A549 (cell line): ENCODE results near the gene NGLY1. TPM values are rescaled to one million over a fixed set of nuclear protein-coding genes. Genes with fewer than 3 reads are reported as not detected.

Experiments used
- ATAC-seq, 2 experiments: fragments of 200-7000 bp in 1 of 2; fragments of >200 bp in 1 of 2; cut with Nextera tagmentation in 1 of 2; cut with Tn5 transposase in 1 of 2; 3 replicates each; pipeline versions ENCODE4 v1.8.0 to v1.9.1; 2018 to 2020; ENCODE audit warnings: mild to moderate bottlenecking in 1 of 2, moderate library complexity in 1 of 2
- CTCF ChIA-PET: fragments of 300-600 bp; sonication (Branson Sonifier 250); formaldehyde crosslinking; extraction: SDS; loops from one replicate; lab custom pipeline; 2021; ENCODE audit warnings: antibody characterized with exemption, inconsistent platforms; lab: Yijun Ruan, JAX
- POLR2A ChIA-PET: fragments of 350-600 bp; formaldehyde crosslinking; extraction: SDS; loops from one replicate; lab custom pipeline; 2021; ENCODE audit warnings: antibody characterized with exemption, inconsistent platforms; lab: Yijun Ruan, JAX
- DNase-seq, 2 experiments: peaks; one replicate each; pipeline versions ENCODE4 v3.0.0 to v3.0.0-alpha.2; 2011 to 2016; ENCODE audit warnings: low read depth in 1 of 2, low spot score in 1 of 2
- FAIRE-seq: peaks from 2 replicates; lab custom pipeline; 2011; peaks lifted over from hg19 to GRCh38; lab: Jason Lieb, UNC
- H3K27ac ChIP-seq, 2 experiments: fragments of >200 bp; sonication (Bioruptor Twin); formaldehyde crosslinking; 3 replicates each; pipeline ENCODE4 v1.5.1; 2016 to 2017
- H3K4me1 ChIP-seq: fragments of >200 bp; sonication (Bioruptor Twin); formaldehyde crosslinking; 3 replicates; pipeline ENCODE4 v1.6.1; 2016
- H3K4me2 ChIP-seq: fragments of >200 bp; sonication (Bioruptor Twin); formaldehyde crosslinking; 3 replicates; pipeline ENCODE4 v1.6.1; 2016
- H3K4me3 ChIP-seq: fragments of >200 bp; sonication (Bioruptor Twin); formaldehyde crosslinking; 3 replicates; pipeline ENCODE4 v1.5.1; 2016
- H3K9me3 ChIP-seq: fragments of >200 bp; sonication (Bioruptor Twin); formaldehyde crosslinking; 3 replicates; pipeline ENCODE4 v1.6.1; 2016
- BHLHE40 ChIP-seq: IDR thresholded peaks from 2 replicates; pipeline ENCODE4 v1.6.1; 2012; ENCODE audit warnings: low read depth, low read length, inconsistent platforms
- CBX2 ChIP-seq: fragments of 200-600 bp; sonication (generic); IDR thresholded peaks from 2 replicates; pipeline ENCODE4 v1.6.1; 2016; ENCODE audit warnings: low read depth, mild to moderate bottlenecking, borderline replicate concordance
- CBX8 ChIP-seq: fragments of 200-600 bp; sonication (generic); IDR thresholded peaks from 2 replicates; pipeline ENCODE4 v1.6.1; 2016
- CHD4 ChIP-seq: fragments of 200-600 bp; sonication (generic); IDR thresholded peaks from 2 replicates; pipeline ENCODE4 v1.6.1; 2016; ENCODE audit warnings: antibody characterized with exemption, mild to moderate bottlenecking, borderline replicate concordance
- ESRRA ChIP-seq: fragments of 150-350 bp; IDR thresholded peaks from 2 replicates; pipeline ENCODE4 v1.6.1; 2014; ENCODE audit warnings: mild to moderate bottlenecking, low read length, borderline replicate concordance
- HOXA7 ChIP-seq: fragments of 250-450 bp; sonication (Bioruptor Pico); IDR thresholded peaks from 2 replicates; pipeline ENCODE4 v1.5.0; 2020; ENCODE audit warnings: mild to moderate bottlenecking, moderate library complexity
- HOXB13 ChIP-seq: fragments of 250-450 bp; sonication (Bioruptor Pico); IDR thresholded peaks from 2 replicates; pipeline ENCODE4 v1.5.0; 2020; ENCODE audit warnings: low read depth, mild to moderate bottlenecking, moderate library complexity
- JUN ChIP-seq, 2 experiments: fragments of >200 bp; sonication (Bioruptor Twin); formaldehyde crosslinking; IDR thresholded peaks; 2 replicates in 1 of 2; 3 replicates in 1 of 2; pipeline ENCODE4 v1.6.1; 2016 to 2017
- JUNB ChIP-seq: fragments of >200 bp; sonication (Bioruptor Twin); formaldehyde crosslinking; IDR thresholded peaks from 2 replicates; pipeline ENCODE4 v1.6.1; 2016
- KDM1A ChIP-seq: fragments of 200-600 bp; sonication (generic); IDR thresholded peaks from 2 replicates; pipeline ENCODE4 v1.6.1; 2016; ENCODE audit warnings: low read depth, mild to moderate bottlenecking
- KDM5A ChIP-seq: fragments of 200-600 bp; sonication (generic); IDR thresholded peaks from 2 replicates; pipeline ENCODE4 v1.6.1; 2016; ENCODE audit warnings: antibody characterized with exemption, mild to moderate bottlenecking
- MAFK ChIP-seq: fragments of 450-650 bp; IDR thresholded peaks from 2 replicates; pipeline ENCODE4 v1.6.1; 2014; ENCODE audit not compliant: partially characterized antibody
- NFE2L2 ChIP-seq: fragments of 150-350 bp; conservative IDR thresholded peaks from 2 replicates; pipeline ENCODE4 v1.6.1; 2014; ENCODE audit warnings: low read length
- NR3C1 ChIP-seq: fragments of >200 bp; sonication (Bioruptor Twin); formaldehyde crosslinking; IDR thresholded peaks from 3 replicates; pipeline ENCODE4 v1.6.1; 2017
- PHF8 ChIP-seq: fragments of 200-600 bp; sonication (generic); IDR thresholded peaks from 2 replicates; pipeline ENCODE4 v1.6.1; 2016; ENCODE audit warnings: low read depth, mild to moderate bottlenecking, antibody characterized with exemption, moderate library complexity, borderline replicate concordance
- POLR2A ChIP-seq: IDR thresholded peaks from 2 replicates; pipeline ENCODE4 v1.6.1; 2012; ENCODE audit warnings: mild to moderate bottlenecking, low read length
- RFX5 ChIP-seq: fragments of 450-650 bp; IDR thresholded peaks from 2 replicates; pipeline ENCODE4 v1.7.1; 2014; ENCODE audit warnings: antibody characterized with exemption, mild to moderate bottlenecking, moderate library complexity
- SMC3 ChIP-seq: fragments of >200 bp; sonication (Bioruptor Twin); formaldehyde crosslinking; IDR thresholded peaks from 3 replicates; pipeline ENCODE4 v1.6.1; 2018; ENCODE audit warnings: inconsistent platforms
- TFCP2L1 ChIP-seq: fragments of 250-450 bp; sonication (Bioruptor Pico); IDR thresholded peaks from 2 replicates; pipeline ENCODE4 v1.5.0; 2021; ENCODE audit warnings: mild to moderate bottlenecking
- ZC3H11A ChIP-seq: fragments of 450-650 bp; IDR thresholded peaks from 2 replicates; pipeline ENCODE4 v1.6.1; 2014; ENCODE audit warnings: antibody characterized with exemption, mild to moderate bottlenecking
- ZSCAN20 ChIP-seq: fragments of 250-450 bp; sonication (Bioruptor Pico); IDR thresholded peaks from 2 replicates; pipeline ENCODE4 v1.8.0; 2022; ENCODE audit warnings: mild to moderate bottlenecking, moderate library complexity
- WGBS: methylation state at CpG from one replicate; pipeline ENCODE4 v1.1.6; 2017; ENCODE audit errors: missing lambda C conversion rate; 5-methylcytosine and 5-hydroxymethylcytosine counted together
- polyA plus RNA-seq, 4 experiments: library from polyadenylated mRNA; depleted of rRNA in 3 of 4; stranded (reverse); fragments of >200 nt; fragmentation: RNase III in 1 of 4; extraction: RNeasy Plus Mini Kit Qiagen cat#74134 plus additional on column Dnase treatment in 1 of 4; gene quantifications; 2 replicates in 3 of 4; 3 replicates in 1 of 4; pipeline ENCODE4 v1.2.3, GENCODE V29; 2011 to 2017
- TF ChIP-seq, protein P1 (sequence below): IDR thresholded peaks from 2 replicates; pipeline ENCODE4 v1.6.1; 2012; ENCODE audit warnings: low read depth, borderline replicate concordance
- TF ChIP-seq, protein P2 (sequence below): IDR thresholded peaks from 2 replicates; pipeline ENCODE4 v1.6.1; 2012
- TF ChIP-seq, protein P3 (sequence below): fragments of 150-350 bp; IDR thresholded peaks from 2 replicates; pipeline ENCODE4 v1.6.1; 2014; ENCODE audit warnings: low read depth, mild to moderate bottlenecking, low read length
- TF ChIP-seq, protein P4 (sequence below): fragments of >200 bp; sonication (Bioruptor Twin); formaldehyde crosslinking; IDR thresholded peaks from 3 replicates; pipeline ENCODE4 v1.6.1; 2016
- TF ChIP-seq, protein P5 (sequence below): IDR thresholded peaks from 2 replicates; pipeline ENCODE4 v1.6.1; 2012
- TF ChIP-seq, protein P6 (sequence below): fragments of 450-650 bp; IDR thresholded peaks from 2 replicates; pipeline ENCODE4 v1.6.1; 2014; ENCODE audit warnings: antibody characterized with exemption

Gene NGLY1
- polyA plus RNA-seq, 2 of the 4 experiments (the other 2 are of a cell fraction): 25.2 to 29.2 TPM

DNA sequence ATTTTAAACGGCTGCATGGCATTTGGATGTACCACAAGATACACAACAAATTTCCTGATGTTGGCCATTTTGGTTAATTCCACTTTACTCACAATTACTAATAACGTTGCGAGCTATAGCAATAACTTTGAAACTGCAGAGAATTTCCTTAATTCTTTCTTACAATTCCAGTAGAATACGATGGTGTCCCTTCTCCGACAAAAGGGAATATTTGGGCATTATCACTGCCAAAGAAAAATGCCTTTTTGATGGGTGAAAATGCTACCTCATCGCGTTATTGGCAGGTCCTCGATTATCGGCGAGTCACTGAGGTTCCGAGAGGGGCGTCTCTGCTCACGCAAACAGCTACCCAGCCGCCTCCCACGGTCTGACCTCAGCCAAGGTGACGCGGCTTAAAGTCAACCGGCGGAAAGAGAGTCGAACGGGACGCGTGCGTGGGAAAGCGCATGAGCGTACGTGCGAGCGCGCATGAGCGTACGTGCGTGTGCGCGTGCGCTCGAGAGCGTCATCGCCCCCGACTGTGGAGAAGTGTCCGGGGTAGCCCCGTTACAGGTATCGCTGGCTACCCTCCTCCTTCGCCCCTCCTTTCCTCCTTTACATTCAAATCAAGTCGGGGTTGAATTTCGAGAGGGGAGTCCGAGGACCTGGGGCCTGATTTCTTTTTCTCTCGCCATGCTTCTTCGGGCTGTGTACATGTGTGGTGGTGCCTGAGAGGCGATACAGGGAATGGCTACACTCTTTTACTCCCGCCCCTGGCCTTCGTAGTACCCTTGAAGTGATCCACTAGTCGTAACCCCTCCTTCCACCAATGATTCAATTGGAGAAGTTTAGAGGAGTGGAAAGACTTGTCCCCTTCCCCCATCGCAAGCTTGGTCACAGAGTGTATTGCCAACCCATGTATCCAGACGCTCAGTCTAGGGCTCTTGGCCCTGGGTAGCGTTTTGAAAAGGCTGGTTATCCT lies 6.6 kb upstream of the NGLY1 start, which contains the start of gene OXSM:
TSS of gene OXSM (plus strand) at position 495 of the 961 bp plus-strand sequence. CDS start 931 bp downstream, outside the sequence.
- DNase-seq: peak; percentile 93 to 94
- Histone ChIP-seq H3K27ac (peak within 1 kb of the TSS; percentile 82 to 86), H3K4me2 (peak within 1 kb of the TSS; percentile 75), H3K9me3 (no peaks in the 10 kb centered on the region), H3K4me1 (peaks cover 9% of the 10 kb centered on the region; the same call in 2 of the 3 replicates), H3K4me3 (peak within 1 kb of the TSS; percentile 73)
- TF ChIP-seq ESRRA (peak; percentile 69; the same call in 1 of the 2 replicates), HOXB13 (no peak), PHF8 (peak; percentile 59; the same call in 1 of the 2 replicates), BHLHE40 (0 out of 2 replicates have a peak, but pooled peaks have one; percentile 42), JUN (IDR thresholded peaks at IDR 0.05) (peak; percentile 60 to 82; a peak in 3 of 5 replicates), POLR2A (peak; percentile 94), NR3C1 (no peak), MAFK (peak; percentile 76)
- TF ChIP-seq, protein P1, sequence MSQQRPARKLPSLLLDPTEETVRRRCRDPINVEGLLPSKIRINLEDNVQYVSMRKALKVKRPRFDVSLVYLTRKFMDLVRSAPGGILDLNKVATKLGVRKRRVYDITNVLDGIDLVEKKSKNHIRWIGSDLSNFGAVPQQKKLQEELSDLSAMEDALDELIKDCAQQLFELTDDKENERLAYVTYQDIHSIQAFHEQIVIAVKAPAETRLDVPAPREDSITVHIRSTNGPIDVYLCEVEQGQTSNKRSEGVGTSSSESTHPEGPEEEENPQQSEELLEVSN: peak; percentile 89
- TF ChIP-seq, protein P2, sequence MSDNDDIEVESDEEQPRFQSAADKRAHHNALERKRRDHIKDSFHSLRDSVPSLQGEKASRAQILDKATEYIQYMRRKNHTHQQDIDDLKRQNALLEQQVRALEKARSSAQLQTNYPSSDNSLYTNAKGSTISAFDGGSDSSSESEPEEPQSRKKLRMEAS: peak; percentile 93
- TF ChIP-seq, protein P3, sequence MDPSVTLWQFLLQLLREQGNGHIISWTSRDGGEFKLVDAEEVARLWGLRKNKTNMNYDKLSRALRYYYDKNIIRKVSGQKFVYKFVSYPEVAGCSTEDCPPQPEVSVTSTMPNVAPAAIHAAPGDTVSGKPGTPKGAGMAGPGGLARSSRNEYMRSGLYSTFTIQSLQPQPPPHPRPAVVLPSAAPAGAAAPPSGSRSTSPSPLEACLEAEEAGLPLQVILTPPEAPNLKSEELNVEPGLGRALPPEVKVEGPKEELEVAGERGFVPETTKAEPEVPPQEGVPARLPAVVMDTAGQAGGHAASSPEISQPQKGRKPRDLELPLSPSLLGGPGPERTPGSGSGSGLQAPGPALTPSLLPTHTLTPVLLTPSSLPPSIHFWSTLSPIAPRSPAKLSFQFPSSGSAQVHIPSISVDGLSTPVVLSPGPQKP: no peak
- TF ChIP-seq, protein P4, sequence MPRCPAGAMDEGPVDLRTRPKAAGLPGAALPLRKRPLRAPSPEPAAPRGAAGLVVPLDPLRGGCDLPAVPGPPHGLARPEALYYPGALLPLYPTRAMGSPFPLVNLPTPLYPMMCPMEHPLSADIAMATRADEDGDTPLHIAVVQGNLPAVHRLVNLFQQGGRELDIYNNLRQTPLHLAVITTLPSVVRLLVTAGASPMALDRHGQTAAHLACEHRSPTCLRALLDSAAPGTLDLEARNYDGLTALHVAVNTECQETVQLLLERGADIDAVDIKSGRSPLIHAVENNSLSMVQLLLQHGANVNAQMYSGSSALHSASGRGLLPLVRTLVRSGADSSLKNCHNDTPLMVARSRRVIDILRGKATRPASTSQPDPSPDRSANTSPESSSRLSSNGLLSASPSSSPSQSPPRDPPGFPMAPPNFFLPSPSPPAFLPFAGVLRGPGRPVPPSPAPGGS: peak; percentile 89
- ChIA-PET CTCF (interaction anchor here (1.6 kb wide), 1 partner anchor 122 kb away, joined by 3 read pairs; no protein-coding TSS in a partner anchor), POLR2A (interaction anchor here (1.4 kb wide), 1 partner anchor 66 kb away, joined by 5 read pairs; no protein-coding TSS in a partner anchor)
- peak; percentile 94 to 98 for ATAC-seq
- peak; percentile 97 for FAIRE-seq
- 2% methylated on average over 53 of the region's 56 CpGs for WGBS

DNA sequence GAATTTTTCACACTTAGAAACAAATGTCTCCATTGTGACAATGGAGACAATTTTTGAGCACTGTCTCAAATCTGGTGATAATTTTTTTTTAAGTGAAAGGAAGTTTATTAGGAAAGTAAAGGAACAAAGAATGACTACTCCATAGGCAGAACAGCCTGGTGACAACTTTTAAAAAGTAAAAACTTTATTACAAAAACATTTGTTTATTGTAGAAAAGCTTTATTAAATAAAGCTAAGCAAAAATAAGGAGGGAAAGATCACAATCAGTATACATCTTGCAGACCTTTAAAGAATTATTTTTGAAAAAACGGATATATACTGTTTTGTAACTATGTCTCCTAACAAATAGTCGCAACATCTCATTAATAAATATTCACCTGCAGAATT lies 6.0 kb upstream of the NGLY1 start:
- TF ChIP-seq SMC3 (no peak), KDM1A (no peak), HOXA7 (no peak), CBX8 (no peak), TFCP2L1 (CRISPR knock-in tag) (no peak), CHD4 (no peak), NR3C1 (no peak), ESRRA (no peak), JUNB (no peak), ZC3H11A (no peak), KDM5A (no peak), RFX5 (no peak), NFE2L2 (no peak), CBX2 (no peak), POLR2A (no peak), ZSCAN20 (CRISPR knock-in tag) (no peak)
- TF ChIP-seq, protein P5, sequence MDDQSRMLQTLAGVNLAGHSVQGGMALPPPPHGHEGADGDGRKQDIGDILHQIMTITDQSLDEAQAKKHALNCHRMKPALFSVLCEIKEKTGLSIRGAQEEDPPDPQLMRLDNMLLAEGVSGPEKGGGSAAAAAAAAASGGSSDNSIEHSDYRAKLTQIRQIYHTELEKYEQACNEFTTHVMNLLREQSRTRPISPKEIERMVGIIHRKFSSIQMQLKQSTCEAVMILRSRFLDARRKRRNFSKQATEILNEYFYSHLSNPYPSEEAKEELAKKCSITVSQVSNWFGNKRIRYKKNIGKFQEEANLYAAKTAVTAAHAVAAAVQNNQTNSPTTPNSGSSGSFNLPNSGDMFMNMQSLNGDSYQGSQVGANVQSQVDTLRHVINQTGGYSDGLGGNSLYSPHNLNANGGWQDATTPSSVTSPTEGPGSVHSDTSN: no peak
- TF ChIP-seq, protein P6, sequence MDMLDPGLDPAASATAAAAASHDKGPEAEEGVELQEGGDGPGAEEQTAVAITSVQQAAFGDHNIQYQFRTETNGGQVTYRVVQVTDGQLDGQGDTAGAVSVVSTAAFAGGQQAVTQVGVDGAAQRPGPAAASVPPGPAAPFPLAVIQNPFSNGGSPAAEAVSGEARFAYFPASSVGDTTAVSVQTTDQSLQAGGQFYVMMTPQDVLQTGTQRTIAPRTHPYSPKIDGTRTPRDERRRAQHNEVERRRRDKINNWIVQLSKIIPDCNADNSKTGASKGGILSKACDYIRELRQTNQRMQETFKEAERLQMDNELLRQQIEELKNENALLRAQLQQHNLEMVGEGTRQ: no peak
- DNase-seq: no peak
- FAIRE-seq: no peak
- no peaks in the 10 kb centered on the region for H3K9me3 ChIP-seq
- peak overlapping the region; percentile 82 to 86 for H3K27ac ChIP-seq
- WGBS: 3% methylated on average over 2 of the region's 2 CpGs
- POLR2A ChIA-PET: interaction anchor here (1.4 kb wide), 1 partner anchor 66 kb away, joined by 5 read pairs; no protein-coding TSS in a partner anchor
- no peak for ATAC-seq
- peak overlapping the region; percentile 75 for H3K4me2 ChIP-seq
- H3K4me3 ChIP-seq: peak overlapping the region; percentile 73
- CTCF ChIA-PET: interaction anchor here (1.6 kb wide), 1 partner anchor 123 kb away, joined by 3 read pairs; no protein-coding TSS in a partner anchor
- peaks cover 9% of the 10 kb centered on the region; the same call in 2 of the 3 replicates for H3K4me1 ChIP-seq
